Measurements from ENCODE around the gene PRDM2.
A peak's percentile ranks its signal among the peaks of the same experiment; 100 is the strongest.

- TF ChIP-seq, protein P1, sequence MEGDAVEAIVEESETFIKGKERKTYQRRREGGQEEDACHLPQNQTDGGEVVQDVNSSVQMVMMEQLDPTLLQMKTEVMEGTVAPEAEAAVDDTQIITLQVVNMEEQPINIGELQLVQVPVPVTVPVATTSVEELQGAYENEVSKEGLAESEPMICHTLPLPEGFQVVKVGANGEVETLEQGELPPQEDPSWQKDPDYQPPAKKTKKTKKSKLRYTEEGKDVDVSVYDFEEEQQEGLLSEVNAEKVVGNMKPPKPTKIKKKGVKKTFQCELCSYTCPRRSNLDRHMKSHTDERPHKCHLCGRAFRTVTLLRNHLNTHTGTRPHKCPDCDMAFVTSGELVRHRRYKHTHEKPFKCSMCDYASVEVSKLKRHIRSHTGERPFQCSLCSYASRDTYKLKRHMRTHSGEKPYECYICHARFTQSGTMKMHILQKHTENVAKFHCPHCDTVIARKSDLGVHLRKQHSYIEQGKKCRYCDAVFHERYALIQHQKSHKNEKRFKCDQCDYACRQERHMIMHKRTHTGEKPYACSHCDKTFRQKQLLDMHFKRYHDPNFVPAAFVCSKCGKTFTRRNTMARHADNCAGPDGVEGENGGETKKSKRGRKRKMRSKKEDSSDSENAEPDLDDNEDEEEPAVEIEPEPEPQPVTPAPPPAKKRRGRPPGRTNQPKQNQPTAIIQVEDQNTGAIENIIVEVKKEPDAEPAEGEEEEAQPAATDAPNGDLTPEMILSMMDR (CRISPR knock-in tag; IDR thresholded peaks at IDR 0.05), result peak; percentile 47
- TF ChIP-seq MAX (IDR thresholded peaks at IDR 0.05), result no peak
- TF ChIP-seq BHLHE40 (IDR thresholded peaks at IDR 0.05; ENCODE audit: low read length), result no peak
- TF ChIP-seq KAT7 (CRISPR knock-in tag; IDR thresholded peaks at IDR 0.05; ENCODE audit: borderline replicate concordance), result no peak
- TF ChIP-seq POLR2AphosphoS5 (IDR thresholded peaks at IDR 0.05; ENCODE audit: low read depth, low read length), result no peak
- no peak for TF ChIP-seq ASH2L (IDR thresholded peaks at IDR 0.05; ENCODE audit: insufficient read length, low read depth, low read length)
- TF ChIP-seq NFYB (CRISPR knock-in tag; IDR thresholded peaks at IDR 0.05), result no peak
- no peak for TF ChIP-seq GATA4 (IDR thresholded peaks at IDR 0.05; ENCODE audit: borderline replicate concordance, low read depth)
- no peak for TF ChIP-seq ZFX (CRISPR knock-in tag; IDR thresholded peaks at IDR 0.05; ENCODE audit: low read depth)
- no peak for TF ChIP-seq PHF5A (CRISPR knock-in tag; IDR thresholded peaks at IDR 0.05; ENCODE audit: low read depth, unreplicated experiment)
- TF ChIP-seq NAIF1 (CRISPR knock-in tag; IDR thresholded peaks at IDR 0.05; ENCODE audit: borderline replicate concordance), result no peak
- no peak for TF ChIP-seq NFE2L1 (CRISPR knock-in tag; IDR thresholded peaks at IDR 0.05; ENCODE audit: borderline replicate concordance)
These were observed 107.2 kb downstream of the PRDM2 start for GRCh38 chr1:13807209-13807608.

Data from HepG2 (cell line).